ENCODE results near the gene COMMD2.

- TF ChIP-seq POLR2A (IDR thresholded peaks at IDR 0.05), result no peak
- no peak for TF ChIP-seq CTCF (IDR thresholded peaks at IDR 0.05)
Observed at GRCh38 chr3:149705416-149705815, 46.9 kb downstream of the COMMD2 start.
